ENCODE data around the gene LINC00237. TPM values are rescaled to one million over a fixed set of nuclear protein-coding genes. Genes with fewer than 3 reads are reported as not detected.

The LINC00237 gene
- total and polyA plus RNA-seq, 2 experiments from 2014 or later = 0.31 to 2.0 TPM

- Mint-ChIP-seq H3K27ac (no peak overlapping the region), H3K4me3 (peak overlapping the region; percentile 77), H3K4me1 (peaks cover 52% of the 10 kb centered on the region), H3K9me3 (no peaks in the 10 kb centered on the region), H3K36me3 (ENCODE audit: low read depth) (no peaks in the 10 kb centered on the region; the same call in 2 of the 3 replicates), H3K27me3 (ENCODE audit: insufficient read depth, low read depth, poor library complexity) (peaks cover 94% of the 10 kb centered on the region)
- Histone ChIP-seq H3K4me2 (peak overlapping the region; percentile 90), H3K27ac (ENCODE audit: low read depth) (no peak overlapping the region), H3K36me3 (ENCODE audit: insufficient read depth) (no peaks in the 10 kb centered on the region), H3K4me1 (ENCODE audit: insufficient read depth) (peaks cover 52% of the 10 kb centered on the region), H3K27me3 (ENCODE audit: insufficient read depth) (peaks cover 100% of the 10 kb centered on the region), H4K20me1 (replicated peaks; ENCODE audit: insufficient read depth) (0 out of 2 replicates have a peak, but pooled peaks cover 3% of the 10 kb centered on the region), H3K79me2 (replicated peaks; ENCODE audit: insufficient read depth) (no peaks in the 10 kb centered on the region; the same call in 1 of the 2 replicates), H3K9me2 (ENCODE audit: insufficient read depth) (no peaks in the 10 kb centered on the region), H2AFZ (peak overlapping the region; percentile 90), H3F3A (replicated peaks; ENCODE audit: low read depth) (peaks cover 10% of the 10 kb centered on the region), H3K4me3 (peak overlapping the region; percentile 67)
- no peak for TF ChIP-seq NANOG (IDR thresholded peaks at IDR 0.05; ENCODE audit: borderline replicate concordance)
- no peak for TF ChIP-seq ETS1 (IDR thresholded peaks at IDR 0.05)
- no peak for TF ChIP-seq ZNF462 (CRISPR knock-in tag; IDR thresholded peaks at IDR 0.05)
- TF ChIP-seq STAT1 (IDR thresholded peaks at IDR 0.05; ENCODE audit: unreplicated experiment) = no peak
- TF ChIP-seq EZH2 (IDR thresholded peaks at IDR 0.05; ENCODE audit: low read depth, unreplicated experiment) = peak; percentile 31
- peak; percentile 37; the same call in 1 of the 2 replicates for TF ChIP-seq POLR2AphosphoS5 (IDR thresholded peaks at IDR 0.05; ENCODE audit: low read depth)
- no peak for TF ChIP-seq ZNF331 (CRISPR knock-in tag; IDR thresholded peaks at IDR 0.05; ENCODE audit: low read depth)
- peak in 1 of 2 experiments; percentile 29; a peak in 2 of 4 replicates for TF ChIP-seq CTCF (conservative IDR thresholded peaks at IDR 0.05; ENCODE audit: low read depth in 2 of 2)
- ATAC-seq (peak; percentile 7), DNase-seq (ENCODE audit: low spot score) (peak; percentile 73)
Measured at GRCh38 chr20:21101932-21102575, 4.1 kb downstream of the LINC00237 start.

Data from GM23338 (cell line).